Frontal cortex (tissue), 4 donors: ENCODE data around the gene RBM33. TPM values are rescaled to one million over a fixed set of nuclear protein-coding genes. Genes with fewer than 3 reads are reported as not detected.

Experiments used
- DNase-seq, 2 donors: peaks; one replicate each; pipeline ENCODE4 v3.0.0; 2012; ENCODE audit warnings: low spot score in 2 of 2
- FAIRE-seq: peaks from 2 replicates; lab custom pipeline; 2012; peaks lifted over from hg19 to GRCh38; lab: Jason Lieb, UNC
- total RNA-seq: library from RNA; depleted of rRNA; stranded (reverse); fragments of >200 nt; gene quantifications from one replicate; pipeline ENCODE4 v1.2.3, GENCODE V29; 2014
- donor health status: control.
- donor health status: control.
- donor health status: control.

The RBM33 gene
- total RNA-seq, 1 donor from 2014 or later, result 44.4 TPM

DNA sequence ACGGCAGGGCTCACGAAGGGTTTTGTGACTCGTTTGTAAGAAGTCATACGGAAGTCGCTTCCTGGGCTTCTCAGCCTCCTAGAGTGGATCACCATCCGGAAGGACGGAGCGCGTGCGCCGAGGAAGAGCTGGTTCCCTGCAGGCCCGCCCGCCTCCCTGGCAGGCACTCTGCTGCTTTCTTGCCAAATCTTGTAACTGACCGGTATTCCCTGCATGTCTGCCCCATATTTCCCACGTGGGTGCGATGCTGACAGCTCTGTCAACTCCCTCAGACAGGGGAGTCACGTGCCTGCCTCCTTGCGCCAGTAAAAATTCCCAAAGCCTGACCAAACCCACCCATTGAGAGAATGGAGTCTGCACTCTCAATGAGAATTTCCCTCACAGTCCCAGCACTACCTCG is 155.1 kb downstream of the RBM33 start:
- DNase-seq (peak in 1 of 2 donors; percentile 58), FAIRE-seq (no peak)

DNA sequence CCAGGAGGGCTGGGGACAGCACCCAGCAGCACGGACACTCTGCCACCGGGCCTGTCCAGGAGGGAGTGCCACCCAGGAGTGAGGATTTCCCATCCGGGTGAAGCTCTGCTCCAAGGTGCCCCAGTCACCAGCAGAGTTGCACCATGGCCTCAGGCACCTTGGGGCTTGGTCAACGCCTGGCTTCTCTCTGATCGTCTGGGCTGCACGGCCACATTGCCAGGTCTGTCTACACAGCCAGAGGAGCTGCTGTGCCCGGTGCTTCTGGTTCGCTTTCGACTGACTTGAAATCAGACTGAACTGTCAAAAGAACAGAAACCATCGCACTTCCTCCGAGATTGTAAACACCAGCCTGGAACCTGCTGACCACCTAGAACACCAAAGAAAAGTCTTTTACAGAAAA is 155.8 kb downstream of the RBM33 start:
- FAIRE-seq (no peak), DNase-seq (no peak)

DNA sequence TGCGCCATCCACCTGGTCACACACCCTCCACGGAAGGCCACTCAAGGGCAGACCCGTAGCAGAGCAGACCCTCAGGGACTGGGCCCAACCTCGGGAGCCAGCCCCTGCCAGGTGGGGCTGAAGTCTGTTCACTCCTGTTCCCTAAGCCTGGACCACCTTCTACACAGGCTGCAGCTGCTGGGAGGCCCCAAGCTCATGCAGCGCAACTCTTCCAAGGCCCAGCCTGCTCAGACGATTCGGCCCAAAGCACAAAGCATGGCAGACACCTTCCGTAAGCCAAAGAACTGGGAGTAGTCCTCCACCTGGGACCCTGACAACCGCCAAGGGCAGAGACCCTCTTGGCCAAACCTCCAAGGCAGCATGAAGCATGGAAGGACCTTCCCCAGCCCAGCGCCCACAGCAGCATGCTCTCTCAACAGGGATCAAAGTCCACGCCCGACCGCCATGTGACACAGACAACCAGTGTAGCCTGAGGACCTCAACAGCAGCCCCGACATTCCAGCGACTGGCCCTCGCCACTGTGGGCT is 156.3 kb downstream of the RBM33 start:
- no peak for FAIRE-seq

DNA sequence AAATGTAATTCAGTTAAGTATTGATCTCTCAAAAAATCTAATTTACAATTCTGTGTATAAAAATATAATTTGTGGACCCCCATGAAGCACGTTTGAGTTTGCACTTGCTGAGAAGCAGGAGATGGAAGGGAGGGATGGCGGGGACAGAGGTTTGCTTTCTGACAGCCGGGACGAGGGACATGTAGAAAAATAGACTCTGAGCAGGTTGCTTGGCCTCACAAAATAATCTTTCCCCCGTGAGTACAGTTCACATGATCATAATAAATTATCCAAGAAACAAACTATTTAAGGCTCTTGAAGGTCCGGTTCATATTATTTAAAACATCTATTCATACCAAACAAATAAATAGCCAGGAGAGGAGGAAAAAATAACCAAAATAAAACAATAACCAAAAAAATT is 157.8 kb downstream of the RBM33 start:
- FAIRE-seq, result no peak
- DNase-seq, result no peak

More for the DNA sequence above, 156.3 kb downstream of the RBM33 start:
- DNase-seq, result no peak

DNA sequence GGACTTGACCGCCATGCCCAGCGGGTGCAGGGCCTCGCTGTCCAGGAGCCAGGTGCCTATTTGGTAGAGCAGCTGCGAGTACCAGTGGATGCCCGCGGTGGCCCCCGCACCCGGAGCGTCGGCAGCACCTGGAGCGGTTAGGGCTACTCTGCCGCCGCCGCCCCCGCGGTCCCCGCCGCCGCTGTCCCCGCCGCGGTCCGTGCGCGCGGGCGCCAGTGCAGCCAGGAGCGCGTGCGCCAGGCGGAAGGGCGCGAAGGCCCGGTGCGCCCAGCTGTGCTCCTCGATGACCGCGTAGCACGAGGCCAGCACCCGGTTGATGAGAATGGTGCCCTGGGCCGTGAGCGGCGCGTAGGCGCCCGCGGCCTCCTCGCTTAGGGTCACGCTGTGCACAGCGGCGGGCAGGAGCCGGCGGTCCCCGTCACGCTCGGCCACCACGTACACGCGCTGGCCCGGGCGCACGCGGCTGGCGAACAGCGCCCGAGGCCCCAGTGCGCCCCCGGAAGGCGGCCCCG is 158.5 kb downstream of the RBM33 start:
- DNase-seq, result no peak
- no peak for FAIRE-seq

DNA sequence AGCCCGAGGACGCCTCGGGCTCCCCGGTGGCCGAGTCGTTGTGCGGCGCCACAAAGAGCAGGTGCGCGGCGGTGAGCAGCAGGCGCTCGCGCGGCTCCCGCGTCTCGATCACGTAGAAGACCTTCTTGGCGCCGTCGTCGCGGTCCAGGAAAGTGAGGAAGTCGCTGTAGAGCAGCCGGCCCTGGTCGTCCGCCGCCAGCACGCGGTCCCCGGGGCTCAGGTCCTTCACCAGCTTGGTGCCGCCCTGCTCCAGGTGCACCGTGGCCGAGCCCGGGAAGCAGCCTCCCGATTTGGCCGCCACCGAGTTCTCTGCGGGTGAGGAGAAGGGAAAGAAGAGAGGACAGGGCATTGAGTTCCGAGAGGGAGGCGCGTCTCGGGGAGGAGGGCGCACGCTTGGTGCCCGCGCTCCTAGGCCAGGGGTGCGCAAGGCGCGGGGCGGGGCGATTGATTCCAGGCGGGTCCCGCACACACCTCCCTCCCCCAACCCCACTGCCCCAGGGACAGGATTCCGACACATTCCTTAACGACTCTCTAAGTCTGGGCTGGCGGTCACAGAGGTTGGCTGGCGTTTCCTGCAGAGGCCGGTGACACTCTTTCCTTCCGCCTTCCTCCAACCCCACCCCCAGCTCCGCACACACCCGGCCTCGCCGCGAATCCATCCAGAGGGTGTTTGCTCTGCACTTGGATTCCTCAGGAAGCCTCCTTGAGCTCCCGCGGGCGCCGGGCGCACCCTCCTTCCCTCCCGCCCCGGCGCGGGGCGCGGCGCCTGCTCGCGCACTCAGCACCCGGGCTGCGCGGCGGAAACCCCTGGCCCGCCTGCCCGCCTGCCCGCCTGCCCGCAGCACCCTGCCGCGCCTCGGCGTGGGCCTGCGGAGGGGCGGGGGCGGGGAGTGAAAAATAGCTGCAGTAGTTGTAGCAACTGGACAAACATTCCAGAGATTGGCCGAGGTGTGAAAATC is 159.2 kb downstream of the RBM33 start:
- FAIRE-seq (no peak), DNase-seq (no peak)

DNA sequence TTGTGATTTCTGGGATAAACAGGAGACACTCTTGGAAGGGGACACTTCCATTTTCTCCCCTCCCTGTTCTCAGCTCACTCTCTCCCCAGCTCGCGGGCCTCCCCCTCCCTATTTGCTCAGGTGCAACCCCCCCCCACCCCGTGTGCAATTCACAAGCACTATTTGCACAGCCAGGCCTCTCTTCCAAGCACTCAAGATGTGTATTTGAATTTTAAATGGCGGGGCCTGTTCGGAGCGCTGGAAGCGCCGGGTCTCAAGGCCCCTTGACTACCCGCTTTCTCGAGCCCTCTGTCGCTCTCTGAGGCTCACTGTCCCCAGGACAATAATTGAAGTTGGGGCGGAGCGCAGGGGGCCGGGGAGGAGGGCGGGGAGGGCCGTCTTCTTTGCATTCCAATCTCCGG is 160.0 kb downstream of the RBM33 start:
- DNase-seq (no peak), FAIRE-seq (no peak)

DNA sequence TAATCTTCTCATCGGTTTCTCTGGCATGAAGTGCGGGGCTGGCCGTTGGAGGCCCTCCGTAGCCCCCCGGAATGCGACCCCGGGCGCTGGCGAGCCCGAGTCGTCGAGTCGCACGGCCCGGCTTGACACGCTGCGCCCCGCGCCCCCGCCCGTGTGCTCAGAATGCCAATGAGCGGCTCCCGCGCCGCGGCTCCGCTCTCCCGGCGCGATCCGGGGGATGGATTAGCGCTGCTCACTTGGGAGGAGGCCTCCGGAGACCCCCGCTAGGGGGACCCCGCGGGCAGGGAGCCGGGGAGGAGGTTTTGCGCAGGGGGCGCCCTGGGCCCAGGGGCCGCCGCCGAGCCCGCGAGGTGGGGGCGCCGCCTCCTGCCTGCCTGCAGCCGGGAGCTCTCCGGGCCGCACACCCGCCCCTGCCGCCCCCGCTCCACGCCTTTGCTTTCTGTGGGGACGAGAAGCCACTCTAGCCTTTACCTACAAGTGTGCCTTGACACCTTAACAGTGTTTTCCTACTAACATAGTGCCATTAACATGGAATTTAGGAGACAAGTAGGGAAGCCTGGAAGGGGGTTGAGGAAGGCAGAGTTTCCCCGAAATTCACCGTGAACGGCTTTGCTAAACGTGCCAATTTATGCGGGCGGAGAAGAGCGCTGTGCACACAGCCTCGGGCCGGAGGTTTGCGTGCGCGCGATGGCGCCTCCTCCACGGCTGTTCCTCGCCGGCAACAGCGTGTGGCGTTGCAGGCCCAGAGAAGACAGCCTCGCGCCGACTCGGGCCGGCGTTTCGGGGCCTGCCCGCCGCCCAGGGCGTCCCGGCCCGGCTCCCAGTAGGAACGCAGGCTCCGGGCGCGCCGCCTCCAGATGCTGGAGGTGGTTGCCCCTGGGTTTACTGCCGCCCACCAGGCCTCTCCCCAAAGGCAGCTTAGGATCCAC is 160.7 kb downstream of the RBM33 start:
- peak; percentile 79 to 83 for DNase-seq
- FAIRE-seq, result no peak

DNA sequence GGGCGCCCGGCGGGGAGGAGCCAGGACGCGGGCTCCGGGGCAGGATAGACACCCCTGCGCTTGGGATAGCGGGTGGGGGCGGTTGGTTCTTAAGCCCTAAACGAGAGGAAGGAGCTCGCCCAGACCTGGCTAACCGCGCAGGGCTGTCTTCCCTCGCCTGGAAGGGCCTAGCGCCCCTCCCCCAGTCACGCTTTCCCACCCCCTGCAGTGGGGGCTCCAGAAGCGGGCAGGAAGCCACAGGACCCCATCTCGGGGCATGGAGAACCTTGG is 161.3 kb downstream of the RBM33 start:
- FAIRE-seq (no peak), DNase-seq (no peak)

DNA sequence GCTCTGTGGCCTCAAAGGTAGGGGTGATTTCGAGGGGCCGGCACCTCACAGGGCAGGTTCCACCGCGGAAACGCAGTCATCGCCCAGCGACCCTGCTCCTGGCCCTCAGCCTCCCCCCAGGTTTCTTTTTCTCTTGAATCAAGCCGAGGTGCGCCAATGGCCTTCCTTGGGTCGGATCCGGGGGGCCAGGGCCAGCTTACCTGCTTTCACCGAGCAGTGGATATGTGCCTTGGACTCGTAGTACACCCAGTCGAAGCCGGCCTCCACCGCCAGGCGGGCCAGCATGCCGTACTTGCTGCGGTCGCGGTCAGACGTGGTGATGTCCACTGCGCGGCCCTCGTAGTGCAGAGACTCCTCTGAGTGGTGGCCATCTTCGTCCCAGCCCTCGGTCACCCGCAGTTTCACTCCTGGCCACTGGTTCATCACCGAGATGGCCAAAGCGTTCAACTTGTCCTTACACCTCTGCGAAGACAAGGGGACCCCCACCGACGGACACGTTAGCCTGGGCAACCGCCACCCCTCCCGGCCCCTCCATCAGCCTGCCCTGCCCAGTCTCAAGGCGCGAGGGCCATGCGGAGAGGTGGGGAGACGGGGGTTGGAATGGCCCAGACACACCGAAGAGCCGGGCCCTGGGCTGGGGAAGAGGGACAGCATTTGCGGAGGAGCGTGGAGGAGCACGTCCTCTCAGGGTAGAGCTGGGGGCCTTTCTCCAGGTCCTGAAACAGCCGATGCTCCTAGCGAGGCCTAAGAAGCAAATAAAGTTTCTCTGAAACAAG is 161.8 kb downstream of the RBM33 start:
- DNase-seq, result no peak
- no peak for FAIRE-seq

DNA sequence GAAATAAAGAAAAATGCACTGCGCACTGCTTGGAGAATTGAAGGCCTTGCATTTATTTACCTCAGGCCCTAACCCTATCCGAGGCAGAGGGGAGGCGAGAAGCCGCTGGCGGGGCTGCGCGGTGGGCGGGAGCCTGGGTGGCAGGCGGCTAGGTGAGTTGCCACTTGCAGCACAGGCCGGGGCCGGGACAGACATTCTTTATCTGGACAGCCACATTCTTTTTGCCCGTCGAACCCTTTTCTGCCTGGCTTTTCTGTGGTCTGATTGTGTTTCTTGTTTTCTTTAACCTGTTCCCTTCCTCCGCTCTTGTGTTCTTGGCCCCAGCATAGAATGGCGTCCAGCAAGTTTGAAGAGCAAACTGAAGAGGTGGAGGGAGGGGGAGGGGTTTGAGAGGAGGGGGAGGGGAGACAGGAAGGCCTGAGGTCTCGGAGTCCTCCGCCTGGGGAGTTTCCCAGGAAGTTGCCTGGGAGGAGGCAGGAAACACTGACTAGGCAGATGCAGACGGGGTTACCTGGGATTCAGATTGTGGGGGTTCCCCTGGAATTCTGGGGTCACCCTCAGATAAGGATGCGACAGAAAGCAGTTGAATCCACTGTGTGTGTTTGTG is 162.7 kb downstream of the RBM33 start:
- DNase-seq (no peak), FAIRE-seq (no peak)

DNA sequence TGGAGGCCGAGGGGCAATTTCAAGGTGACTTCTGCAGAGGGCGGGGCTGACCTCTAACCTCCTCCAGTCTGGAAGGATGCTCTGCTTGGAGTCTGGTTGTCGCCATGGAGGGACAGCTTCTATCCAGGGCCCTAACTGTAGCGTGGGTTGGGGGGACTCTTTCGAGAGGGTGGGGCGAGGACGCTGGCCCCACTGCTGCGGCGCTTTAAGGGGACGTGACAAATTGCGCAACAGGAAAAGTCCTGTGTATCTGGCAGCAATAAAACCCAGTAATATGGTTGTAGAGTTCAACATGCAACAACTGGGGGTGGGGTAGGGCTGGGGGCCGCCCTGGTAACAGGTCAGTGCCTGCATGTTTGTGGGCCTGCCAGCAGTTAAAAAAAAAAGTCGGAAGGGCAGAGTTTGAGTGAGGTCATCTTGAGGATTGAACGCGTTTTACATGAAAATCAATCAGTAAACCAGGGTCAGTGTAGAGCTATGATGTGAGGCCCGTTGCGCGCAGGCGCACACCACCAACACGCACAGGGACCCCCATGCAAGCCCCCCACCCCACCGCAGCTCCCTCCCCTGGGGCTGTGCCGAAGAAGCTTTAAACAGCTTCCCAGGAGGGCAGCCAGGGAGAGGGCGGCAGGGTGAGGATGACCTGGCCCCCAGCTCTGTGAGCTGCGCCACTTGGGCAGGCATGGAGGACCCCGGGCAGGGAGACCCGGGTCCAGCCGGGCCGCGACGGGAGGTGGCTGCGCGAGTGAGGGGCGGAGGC is 163.5 kb downstream of the RBM33 start:
- FAIRE-seq (no peak), DNase-seq (no peak)

DNA sequence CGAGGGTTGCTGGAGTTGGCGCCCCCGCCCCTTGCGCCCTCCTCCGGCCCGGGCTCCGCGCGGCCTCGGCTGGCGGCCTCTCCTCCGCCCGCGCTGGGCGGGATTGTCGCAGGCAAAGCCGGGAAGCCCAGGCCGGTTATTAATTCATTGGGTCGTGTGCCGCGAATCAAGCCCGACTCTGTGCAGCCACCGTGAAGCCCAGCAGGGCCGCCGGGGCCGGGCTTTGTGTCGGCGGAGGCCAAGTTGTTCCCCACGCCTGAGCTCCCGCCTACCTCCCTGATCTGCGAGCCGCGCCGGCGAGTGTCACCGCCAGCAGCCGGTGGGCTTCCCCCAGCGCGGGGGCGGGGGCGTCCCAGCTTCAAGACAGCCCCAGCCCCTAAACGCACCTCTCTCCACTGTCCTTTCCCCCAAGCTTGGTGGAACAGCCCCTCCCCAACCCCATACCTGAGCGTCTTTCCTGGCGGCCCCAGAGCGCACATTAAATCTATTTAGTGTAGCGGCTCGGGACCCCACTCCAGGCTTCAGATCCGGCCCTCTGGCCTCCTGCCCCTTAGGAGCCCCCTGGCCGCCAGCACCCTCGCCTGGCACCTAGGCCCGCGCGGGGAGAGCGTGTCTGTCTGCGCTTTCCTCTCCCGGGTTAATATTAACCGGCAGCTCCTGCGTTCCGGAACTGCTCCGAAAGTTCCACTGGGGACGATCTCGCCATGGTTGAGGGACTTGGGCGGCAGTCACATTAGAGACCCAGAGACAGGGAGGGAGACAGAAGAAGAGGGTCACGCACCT is 164.3 kb downstream of the RBM33 start:
- DNase-seq (no peak), FAIRE-seq (no peak)

DNA sequence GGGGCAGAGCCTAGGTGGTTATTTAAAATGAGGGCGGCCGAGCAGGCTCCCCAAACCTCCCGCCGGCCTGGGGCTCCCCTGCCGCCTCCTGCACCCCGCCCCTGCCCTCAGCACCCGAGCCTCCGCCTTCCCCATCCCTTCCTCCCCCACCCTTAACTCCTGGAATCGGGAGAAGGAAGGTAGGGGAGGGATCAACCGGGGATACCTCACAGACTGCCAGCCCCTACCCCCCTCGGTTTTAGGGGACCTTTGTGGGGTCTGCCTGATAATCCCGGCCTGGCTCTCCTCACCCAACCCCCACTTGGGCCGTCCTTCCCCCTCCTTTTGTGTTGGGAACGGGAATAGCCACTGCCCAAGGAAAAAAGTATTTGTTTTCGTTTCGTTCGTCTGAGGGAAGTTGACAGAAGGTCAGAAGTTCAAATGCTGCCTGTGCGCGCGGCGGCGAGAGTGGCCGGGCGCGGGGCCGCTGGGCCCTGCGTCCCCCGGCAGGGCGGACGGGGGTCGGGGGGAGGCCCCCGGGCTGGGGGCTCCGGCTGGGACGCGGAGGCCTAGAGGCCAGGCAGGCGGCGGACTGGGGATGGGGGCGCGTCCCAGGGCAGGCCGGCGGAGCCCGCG is 165.0 kb downstream of the RBM33 start:
- FAIRE-seq (no peak), DNase-seq (no peak)

DNA sequence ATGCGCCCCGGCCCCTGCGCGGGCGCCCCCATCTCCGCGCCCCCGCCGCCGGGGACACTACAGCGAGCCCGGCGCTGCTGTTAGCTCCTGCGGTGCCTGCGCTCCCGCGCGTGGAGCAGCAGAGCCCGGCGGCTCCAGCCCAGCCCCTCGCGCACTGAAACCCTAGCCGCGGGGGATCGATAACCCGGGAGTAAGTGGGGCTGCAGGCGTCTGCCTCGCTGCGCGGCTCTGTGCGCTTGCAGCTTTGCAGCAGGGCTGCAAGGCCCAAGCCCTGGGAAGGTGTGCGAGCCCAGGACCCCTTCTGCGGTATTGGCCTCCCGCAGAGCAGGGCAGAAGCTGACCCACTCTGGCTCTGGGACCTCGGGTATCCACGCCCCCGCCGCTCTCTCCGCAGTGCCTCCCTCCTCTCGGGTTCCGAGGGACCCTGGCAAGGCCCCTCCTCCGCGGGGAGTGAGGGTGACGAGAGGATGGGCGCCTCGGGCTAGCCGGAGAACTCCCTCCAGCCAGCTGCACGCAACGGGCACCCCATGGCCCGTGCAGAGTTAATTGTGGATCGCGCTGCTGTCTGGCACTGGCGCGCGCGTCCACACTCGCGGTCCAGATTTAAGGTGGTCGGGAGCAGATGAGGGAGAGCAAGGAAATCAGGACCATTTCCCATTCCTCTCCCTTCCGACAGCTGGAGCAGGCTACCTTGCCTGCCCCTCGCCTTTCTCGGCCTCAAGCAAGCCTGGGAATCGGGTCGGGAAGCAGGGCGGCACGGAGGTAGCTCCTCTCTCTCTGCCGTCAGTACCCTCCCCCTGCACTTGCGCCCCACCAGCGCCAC is 165.7 kb downstream of the RBM33 start:
- no peak for FAIRE-seq
- DNase-seq, result no peak

DNA sequence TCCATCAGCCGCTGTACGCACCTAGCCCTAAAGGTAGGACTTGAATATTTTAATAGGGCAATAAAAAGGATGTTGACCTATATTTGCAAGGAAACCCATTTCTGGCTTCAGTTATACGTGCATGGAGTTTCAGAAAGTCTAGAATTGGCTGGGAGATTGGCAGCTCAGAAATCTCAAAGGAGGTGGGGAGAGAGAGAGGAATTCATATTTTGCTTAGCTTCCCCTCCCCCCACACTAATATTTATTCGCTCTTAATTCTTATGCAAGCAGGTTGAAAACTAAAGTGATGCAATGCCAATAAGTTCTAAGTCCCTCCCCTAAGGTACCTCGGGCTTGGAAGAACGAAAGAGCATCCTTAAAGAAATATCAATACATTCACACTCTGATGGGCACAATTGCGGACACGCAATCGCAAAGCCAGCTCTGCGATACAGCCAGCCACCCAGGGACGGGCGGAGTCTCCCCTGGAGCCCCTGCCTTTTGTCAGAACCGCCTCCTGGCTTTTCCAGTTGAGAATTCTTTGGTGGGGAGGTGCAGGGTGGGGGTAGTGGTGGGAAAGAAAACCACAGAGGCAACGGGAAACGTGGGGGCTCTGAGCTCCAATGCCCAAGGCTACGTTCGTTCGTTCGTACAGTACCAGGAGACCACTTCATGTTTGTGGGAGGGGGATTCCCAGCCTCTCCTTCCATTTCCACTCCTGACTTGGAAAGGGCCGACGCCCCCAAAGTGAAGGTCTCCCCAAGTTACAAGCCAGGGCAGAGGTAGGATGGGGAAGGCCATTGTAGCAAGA is 166.5 kb downstream of the RBM33 start:
- DNase-seq (no peak), FAIRE-seq (no peak)
